Upper lobe of left lung (tissue), 4 donors: Measurements from ENCODE around the gene DENND1A.

Experiments
- EP300 ChIP-seq, 4 donors: sonication (generic); formaldehyde crosslinking; IDR thresholded peaks; one replicate each; pipeline ENCODE4 v1.5.1; 2017; ENCODE audit warnings: antibody characterized with exemption in 4 of 4, control low read depth in 2 of 4
- POLR2A ChIP-seq, 4 donors: fragments of 450-650 bp; IDR thresholded peaks; one replicate each; pipeline ENCODE4 v1.5.1; 2016 to 2017; ENCODE audit warnings: antibody characterized with exemption in 4 of 4, mild to moderate bottlenecking in 2 of 4
- POLR2AphosphoS5 ChIP-seq, 2 donors: sonication (generic); formaldehyde crosslinking; IDR thresholded peaks; one replicate each; pipeline ENCODE4 v1.5.1; 2017; ENCODE audit warnings: antibody characterized with exemption in 2 of 2
- TF ChIP-seq, protein P1 (sequence below), 6 experiments: fragments of 450-650 bp in 4 of 6; fragments of 200-600 bp in 2 of 6; sonication (generic) in 2 of 6; IDR thresholded peaks; one replicate each; pipeline ENCODE4 v1.5.1; 2016 to 2019; ENCODE audit warnings: antibody characterized with exemption in 6 of 6

DNA sequence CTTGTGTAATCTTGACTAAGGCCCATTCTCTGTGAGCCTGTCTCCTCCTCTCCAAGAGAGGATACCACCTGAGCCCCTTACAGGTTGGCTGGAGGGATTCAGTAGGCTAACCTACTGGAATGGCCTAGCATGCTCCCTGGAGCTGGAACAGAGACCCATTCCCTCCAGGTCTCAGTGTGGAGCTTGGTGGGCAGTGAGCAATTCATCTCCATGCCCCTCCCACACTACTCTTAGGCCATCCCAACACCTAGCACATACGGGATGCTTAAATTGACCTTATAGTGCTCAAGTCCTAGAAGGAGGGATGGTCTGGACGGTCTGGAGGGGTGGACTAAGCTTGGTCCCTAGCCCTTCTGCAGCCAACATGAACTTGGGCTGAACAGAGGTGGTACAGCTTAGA, 498.3 kb downstream of the DENND1A start:
- TF ChIP-seq, protein P1, sequence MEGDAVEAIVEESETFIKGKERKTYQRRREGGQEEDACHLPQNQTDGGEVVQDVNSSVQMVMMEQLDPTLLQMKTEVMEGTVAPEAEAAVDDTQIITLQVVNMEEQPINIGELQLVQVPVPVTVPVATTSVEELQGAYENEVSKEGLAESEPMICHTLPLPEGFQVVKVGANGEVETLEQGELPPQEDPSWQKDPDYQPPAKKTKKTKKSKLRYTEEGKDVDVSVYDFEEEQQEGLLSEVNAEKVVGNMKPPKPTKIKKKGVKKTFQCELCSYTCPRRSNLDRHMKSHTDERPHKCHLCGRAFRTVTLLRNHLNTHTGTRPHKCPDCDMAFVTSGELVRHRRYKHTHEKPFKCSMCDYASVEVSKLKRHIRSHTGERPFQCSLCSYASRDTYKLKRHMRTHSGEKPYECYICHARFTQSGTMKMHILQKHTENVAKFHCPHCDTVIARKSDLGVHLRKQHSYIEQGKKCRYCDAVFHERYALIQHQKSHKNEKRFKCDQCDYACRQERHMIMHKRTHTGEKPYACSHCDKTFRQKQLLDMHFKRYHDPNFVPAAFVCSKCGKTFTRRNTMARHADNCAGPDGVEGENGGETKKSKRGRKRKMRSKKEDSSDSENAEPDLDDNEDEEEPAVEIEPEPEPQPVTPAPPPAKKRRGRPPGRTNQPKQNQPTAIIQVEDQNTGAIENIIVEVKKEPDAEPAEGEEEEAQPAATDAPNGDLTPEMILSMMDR (IDR thresholded peaks at IDR 0.05) = no peak
- TF ChIP-seq POLR2A (IDR thresholded peaks at IDR 0.05) (no peak), POLR2AphosphoS5 (IDR thresholded peaks at IDR 0.05) (no peak), EP300 (IDR thresholded peaks at IDR 0.05) (no peak)
